NCI-H510A (cell line): Measurements from ENCODE around the gene CA10.
A peak's percentile ranks its signal among the peaks of the same experiment; 100 is the strongest.

Experiments used
- DNase-seq: peaks from one replicate; lab custom pipeline; 2025; lab: John Stamatoyannopoulos, UW

Gene CA10

GRCh38 chr17:51767287-51767686, 391.2 kb downstream of the CA10 start:
- no peak for DNase-seq

GRCh38 chr17:51765282-51766135, 393.0 kb downstream of the CA10 start:
- no peak for DNase-seq

GRCh38 chr17:51764387-51764971, 394.0 kb downstream of the CA10 start:
- DNase-seq: peak; percentile 57

- no peak for DNase-seq
These were observed 395.5 kb downstream of the CA10 start for GRCh38 chr17:51763058-51763457.

GRCh38 chr17:51761105-51761504, 397.4 kb downstream of the CA10 start:
- no peak for DNase-seq

GRCh38 chr17:51759260-51759659, 399.3 kb downstream of the CA10 start:
- DNase-seq: no peak

- DNase-seq: no peak
These were observed 407.4 kb downstream of the CA10 start for GRCh38 chr17:51751072-51751471.

GRCh38 chr17:51748749-51749604, 409.5 kb downstream of the CA10 start:
- DNase-seq: no peak

GRCh38 chr17:51746421-51746820, 412.1 kb downstream of the CA10 start:
- DNase-seq: no peak

GRCh38 chr17:51745993-51746392, 412.5 kb downstream of the CA10 start:
- DNase-seq: peak; percentile 29

GRCh38 chr17:51743477-51743876, 415.0 kb downstream of the CA10 start:
- DNase-seq: no peak

- DNase-seq: no peak
These were observed 415.9 kb downstream of the CA10 start for GRCh38 chr17:51742571-51742970.

GRCh38 chr17:51741458-51741857, 417.1 kb downstream of the CA10 start:
- DNase-seq: no peak

GRCh38 chr17:51740531-51740930, 418.0 kb downstream of the CA10 start:
- DNase-seq: no peak

GRCh38 chr17:51739245-51739886, 419.1 kb downstream of the CA10 start:
- DNase-seq: peak; percentile 86

GRCh38 chr17:51736356-51736755, 422.2 kb downstream of the CA10 start:
- DNase-seq: no peak

GRCh38 chr17:51734976-51735375, 423.5 kb downstream of the CA10 start:
- no peak for DNase-seq

- DNase-seq: no peak
These were observed 424.1 kb downstream of the CA10 start for GRCh38 chr17:51734462-51734861.

GRCh38 chr17:51733166-51733565, 425.3 kb downstream of the CA10 start:
- no peak for DNase-seq

- DNase-seq: no peak
These were observed 426.4 kb downstream of the CA10 start for GRCh38 chr17:51731941-51732722.

GRCh38 chr17:51730303-51731050, 428.0 kb downstream of the CA10 start:
- DNase-seq: no peak
